Tibial artery (tissue), 4 donors: ENCODE measurements around the gene MLLT1.

Experiments used
- DNase-seq, 2 donors: peaks; one replicate each; pipeline ENCODE4 v3.0.0-alpha.2; 2019
- H3K27ac ChIP-seq, 2 donors: fragments of 200-600 bp; sonication (generic) in 1 of 2; 1 replicate in 1 of 2; 2 replicates in 1 of 2; pipeline ENCODE4 v1.5.1; 2018 to 2019; ENCODE audit warnings: mild to moderate bottlenecking in 1 of 2
- H3K27me3 ChIP-seq, 2 donors: fragments of 200-600 bp; sonication (generic) in 1 of 2; one replicate each; pipeline versions ENCODE4 v1.5.1 to v1.6.0; 2016 to 2019
- H3K36me3 ChIP-seq, 3 donors: fragments of 200-600 bp; sonication (generic) in 2 of 3; one replicate each; pipeline ENCODE4 v1.5.1; 2016 to 2019; ENCODE audit warnings: mild to moderate bottlenecking in 2 of 3
- H3K4me1 ChIP-seq, 4 donors: fragments of 200-600 bp; sonication (generic) in 2 of 4; 1 replicate in 3 of 4; 2 replicates in 1 of 4; pipeline ENCODE4 v1.5.1; 2016 to 2019
- H3K4me3 ChIP-seq, 2 donors: fragments of 200-600 bp; sonication (generic) in 1 of 2; 1 replicate in 1 of 2; 2 replicates in 1 of 2; pipeline ENCODE4 v1.5.1; 2018 to 2019; ENCODE audit warnings: mild to moderate bottlenecking in 2 of 2
- H3K9me3 ChIP-seq, 3 donors: fragments of 200-600 bp; sonication (generic) in 1 of 3; one replicate each; pipeline ENCODE4 v1.5.1; 2016 to 2019
- CTCF ChIP-seq, 2 experiments: fragments of 200-600 bp in 1 of 2; fragments of 450-650 bp in 1 of 2; IDR thresholded peaks; one replicate each; pipeline ENCODE4 v1.5.1; 2017 to 2019; ENCODE audit warnings: antibody characterized with exemption in 2 of 2, mild to moderate bottlenecking in 1 of 2, moderate library complexity in 1 of 2
- intact Hi-C: fragments of 100-400 bp; cut with DNase I; formaldehyde crosslinking; loops from one replicate; pipeline ENCODE4 v1.15.0; 2023; ENCODE audit warnings: low total_unique reads

The MLLT1 gene

DNA sequence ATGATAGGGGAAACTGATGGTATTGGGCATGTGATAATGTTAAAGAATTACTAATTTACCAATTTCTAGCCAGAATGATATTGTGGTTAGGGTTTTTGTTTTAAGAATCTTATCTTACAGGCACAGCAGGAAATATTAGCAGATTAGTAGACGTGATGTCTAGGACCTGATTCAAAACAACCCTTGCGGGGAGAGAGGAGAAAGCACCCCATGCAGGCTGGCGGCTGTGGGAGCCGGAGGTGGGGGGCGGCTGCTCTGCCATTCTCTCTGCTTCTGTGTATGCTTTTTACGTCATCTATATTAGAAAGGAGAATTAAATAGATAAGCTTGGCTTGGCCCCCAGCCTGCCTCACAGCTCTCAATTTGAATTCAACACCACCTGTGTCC is 41.5 kb downstream of the MLLT1 start:
- Histone ChIP-seq H3K36me3 (no peaks in the 10 kb centered on the region), H3K4me1 (peaks cover 0 to 91% (median 46%) of the 10 kb centered on the region in 4 donors), H3K27me3 (no peaks in the 10 kb centered on the region), H3K9me3 (no peaks in the 10 kb centered on the region), H3K27ac (peak overlapping the region; percentile 39 to 48), H3K4me3 (no peak overlapping the region)
- intact Hi-C loops: no loop called here
- no peak for TF ChIP-seq CTCF (IDR thresholded peaks at IDR 0.05)
- DNase-seq: no peak

DNA sequence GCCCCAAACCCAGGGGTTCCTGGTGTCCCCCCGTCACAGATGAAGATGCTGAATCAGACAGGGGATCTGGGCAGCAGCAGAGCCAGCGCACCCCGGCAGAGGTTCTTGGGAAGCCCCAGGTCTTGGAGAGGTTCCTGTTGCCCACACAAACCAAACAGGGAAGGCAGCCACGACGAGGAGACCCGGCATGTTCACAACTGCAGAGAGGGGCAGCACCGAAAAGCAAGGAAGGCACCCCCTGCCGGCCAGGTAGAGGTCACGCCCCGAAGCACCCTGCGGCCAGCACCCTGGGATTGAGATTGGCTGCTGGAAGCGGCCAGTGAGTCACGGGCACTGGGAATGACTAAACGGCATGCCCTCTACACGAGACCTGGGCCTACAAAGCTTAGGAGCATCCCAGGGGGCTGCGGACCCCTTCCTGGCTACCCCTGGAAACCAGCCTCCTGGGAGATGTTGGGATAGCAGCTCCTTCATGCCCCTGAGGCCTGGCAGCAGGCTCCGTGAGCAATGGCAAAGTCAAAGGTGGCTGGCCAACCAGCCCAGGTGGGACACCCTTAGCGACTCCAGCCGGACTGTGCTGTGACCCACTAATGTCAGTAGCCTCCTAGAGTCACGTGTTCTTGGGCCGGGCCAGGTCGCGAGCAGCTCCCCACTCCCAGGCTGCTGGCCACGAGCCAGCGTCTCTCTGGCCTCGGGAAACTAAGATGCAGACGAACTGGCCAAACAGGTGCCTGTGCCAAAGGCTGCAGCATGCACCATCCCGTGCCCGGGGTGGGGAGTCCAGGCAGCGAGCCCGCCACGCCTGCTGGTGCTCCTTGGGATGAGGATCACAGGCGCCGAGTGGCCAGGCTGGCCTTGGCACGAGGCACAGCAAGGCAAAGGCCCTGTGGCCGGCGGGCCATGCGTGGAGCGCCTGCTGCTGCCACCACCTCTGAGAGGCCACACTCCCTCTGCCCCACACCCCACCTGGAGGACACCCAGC is 43.2 kb downstream of the MLLT1 start:
- H3K27ac ChIP-seq: no peak overlapping the region
- H3K9me3 ChIP-seq: no peaks in the 10 kb centered on the region
- TF ChIP-seq CTCF (IDR thresholded peaks at IDR 0.05): no peak
- DNase-seq: no peak
- no peak overlapping the region for H3K4me3 ChIP-seq
- peaks cover 0 to 91% (median 47%) of the 10 kb centered on the region in 4 donors for H3K4me1 ChIP-seq
- no peaks in the 10 kb centered on the region for H3K27me3 ChIP-seq
- H3K36me3 ChIP-seq: no peaks in the 10 kb centered on the region
- intact Hi-C loops: no loop called here

DNA sequence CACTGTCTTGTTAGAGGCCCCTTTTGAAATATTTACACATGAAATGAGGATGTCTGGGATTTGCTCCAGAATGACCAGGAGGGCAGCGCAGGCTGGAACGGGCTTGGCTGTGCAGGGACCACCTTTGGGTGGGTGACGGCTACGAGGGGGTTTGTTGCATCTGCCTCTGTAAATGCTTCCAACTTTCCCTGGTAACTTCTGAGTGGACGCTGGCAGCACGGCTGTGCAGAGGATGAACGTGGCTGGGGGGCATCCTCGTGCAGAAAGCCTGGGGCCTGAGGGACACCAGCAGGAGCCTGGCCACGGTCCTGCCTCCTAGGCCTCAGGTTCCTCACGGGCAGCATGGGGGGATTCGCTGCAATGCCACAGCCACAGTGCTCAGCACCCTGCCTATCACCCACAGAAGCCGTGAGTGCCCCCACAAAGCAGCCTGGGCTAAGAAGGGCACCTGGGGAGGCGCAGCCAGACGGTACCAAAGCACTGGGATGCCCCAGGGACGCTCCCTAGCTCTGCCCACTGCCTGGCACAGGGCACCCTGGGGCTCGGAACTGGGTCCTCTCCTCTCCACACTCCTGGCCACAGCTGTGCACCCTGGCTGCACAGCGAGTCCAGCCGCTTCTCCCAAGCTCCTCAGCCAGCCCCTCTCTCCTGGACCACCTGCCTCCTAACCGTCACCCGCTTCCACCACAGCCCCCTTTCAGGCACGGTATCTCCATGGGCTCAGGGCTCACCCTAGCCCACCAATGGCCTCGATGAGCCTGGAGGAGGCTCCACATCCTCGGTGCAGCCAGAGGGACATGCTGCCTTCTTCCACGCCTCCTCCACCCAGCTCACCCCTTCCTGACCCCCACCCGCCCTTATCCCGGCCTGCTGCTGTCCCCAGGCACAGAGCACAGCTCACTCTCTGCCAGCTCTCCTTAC is 44.5 kb downstream of the MLLT1 start:
- peaks cover 0 to 90% (median 41%) of the 10 kb centered on the region in 4 donors for H3K4me1 ChIP-seq
- DNase-seq: no peak
- intact Hi-C loops: no loop called here
- no peaks in the 10 kb centered on the region for H3K27me3 ChIP-seq
- no peak overlapping the region for H3K27ac ChIP-seq
- H3K36me3 ChIP-seq: peaks cover 0 to 6% (median 2%) of the 10 kb centered on the region in 3 donors
- TF ChIP-seq CTCF (IDR thresholded peaks at IDR 0.05): no peak
- no peaks in the 10 kb centered on the region for H3K9me3 ChIP-seq
- H3K4me3 ChIP-seq: no peak overlapping the region

DNA sequence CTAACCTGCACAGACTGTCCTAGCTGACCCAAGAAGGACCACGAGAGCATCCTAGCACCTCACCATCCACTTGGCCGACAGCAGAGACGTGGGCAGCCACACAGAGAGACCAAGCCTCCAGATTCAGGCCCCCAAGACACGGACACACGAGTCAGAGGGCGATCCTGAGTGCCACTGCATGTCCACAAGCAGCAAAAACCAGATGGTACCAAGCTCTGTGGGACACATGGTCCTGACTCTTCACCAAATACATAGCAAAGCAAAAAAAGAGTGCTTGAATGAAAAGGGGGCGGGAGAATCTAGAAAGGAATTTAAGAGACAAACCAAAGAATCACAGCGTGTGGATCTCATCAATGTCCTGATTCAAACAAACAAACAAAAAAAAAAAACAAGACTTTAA is 45.2 kb downstream of the MLLT1 start:
- no peak for DNase-seq
- no peak overlapping the region for H3K4me3 ChIP-seq
- peaks cover 0 to 13% (median 9%) of the 10 kb centered on the region in 3 donors for H3K36me3 ChIP-seq
- no peaks in the 10 kb centered on the region for H3K9me3 ChIP-seq
- intact Hi-C loops: no loop called here
- TF ChIP-seq CTCF (IDR thresholded peaks at IDR 0.05): no peak
- H3K27me3 ChIP-seq: no peaks in the 10 kb centered on the region
- peak overlapping the region in 1 of 2 donors; percentile 28 for H3K27ac ChIP-seq
- peaks cover 0 to 84% (median 38%) of the 10 kb centered on the region in 4 donors for H3K4me1 ChIP-seq

- intact Hi-C loops: no loop called here
- H3K27me3 ChIP-seq: no peaks in the 10 kb centered on the region
- TF ChIP-seq CTCF (IDR thresholded peaks at IDR 0.05): no peak
- DNase-seq: no peak
- peaks cover 0 to 78% (median 36%) of the 10 kb centered on the region in 4 donors for H3K4me1 ChIP-seq
- H3K4me3 ChIP-seq: no peak overlapping the region
- peaks cover 0 to 18% (median 9%) of the 10 kb centered on the region in 3 donors for H3K36me3 ChIP-seq
- H3K27ac ChIP-seq: peak overlapping the region in 1 of 2 donors; percentile 28
- H3K9me3 ChIP-seq: no peaks in the 10 kb centered on the region
Measured at GRCh38 chr19:6233827-6234511, 45.8 kb downstream of the MLLT1 start.
